ENCODE data around the gene DOCK2.

The DOCK2 gene

DNA sequence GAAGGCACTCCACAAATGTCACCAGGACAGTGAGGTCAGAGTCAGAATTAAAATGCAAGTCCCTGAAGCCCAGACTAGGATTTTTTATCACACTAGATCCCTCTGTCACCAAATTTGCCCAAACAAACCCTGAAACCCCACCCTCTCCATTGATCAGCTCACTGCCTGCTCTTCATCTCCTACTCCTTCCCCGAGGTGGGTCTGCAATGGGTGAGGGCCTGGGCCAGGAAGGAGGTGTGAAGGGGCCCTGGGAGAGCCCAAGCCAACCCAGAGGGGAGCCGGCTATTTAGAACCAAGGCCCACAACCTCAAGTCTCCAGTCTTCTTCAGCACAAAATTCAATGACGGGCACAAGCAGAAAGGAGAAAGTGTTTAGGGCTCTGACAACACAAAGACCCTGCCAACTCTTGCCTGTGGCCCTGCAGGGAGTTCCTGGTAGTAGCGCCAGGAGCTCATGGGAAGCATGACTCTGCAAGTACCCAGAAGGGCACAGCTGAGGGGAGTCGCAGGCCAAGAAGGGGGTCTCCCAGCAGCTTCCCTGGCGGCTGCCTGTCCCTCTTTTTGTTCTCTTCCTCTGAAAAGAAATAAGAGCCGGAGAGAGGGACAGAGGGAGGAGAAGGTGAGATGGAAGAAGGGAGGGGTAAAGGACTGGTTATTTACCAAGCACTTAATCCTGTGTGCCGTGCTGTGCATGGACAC is 474.2 kb downstream of the DOCK2 start:
- Histone ChIP-seq H3K27me3 (ENCODE audit: insufficient read depth, low read length, poor library complexity) (no peaks in the 10 kb centered on the region), H2AFZ (ENCODE audit: low read depth, low read length) (no peak overlapping the region), H3K36me3 (ENCODE audit: insufficient read depth, low read length) (no peaks in the 10 kb centered on the region), H3K9ac (ENCODE audit: low read depth, low read length) (no peak overlapping the region), H4K20me1 (ENCODE audit: insufficient read depth, low read length) (no peaks in the 10 kb centered on the region), H3K4me2 (ENCODE audit: insufficient read depth, low read length) (no peak overlapping the region), H3K4me3 (ENCODE audit: low read depth in 1 of 2, low read length in 2 of 2) (no peak overlapping the region), H3K27ac (ENCODE audit: low read length) (no peak overlapping the region), H3K9me3 (ENCODE audit: insufficient read depth, low read length, severe bottlenecking) (no peaks in the 10 kb centered on the region), H3K4me1 (ENCODE audit: insufficient read depth, low read length) (no peaks in the 10 kb centered on the region), H3K79me2 (ENCODE audit: insufficient read depth, low read length) (no peaks in the 10 kb centered on the region)
- DNase-seq (no peak), ATAC-seq (ENCODE audit: insufficient read depth, low read depth) (no peak)
- no peak for TF ChIP-seq EZH2 (IDR thresholded peaks at IDR 0.05; ENCODE audit: borderline replicate concordance, low read depth, low read length, severe bottlenecking)
- TF ChIP-seq, protein P1, sequence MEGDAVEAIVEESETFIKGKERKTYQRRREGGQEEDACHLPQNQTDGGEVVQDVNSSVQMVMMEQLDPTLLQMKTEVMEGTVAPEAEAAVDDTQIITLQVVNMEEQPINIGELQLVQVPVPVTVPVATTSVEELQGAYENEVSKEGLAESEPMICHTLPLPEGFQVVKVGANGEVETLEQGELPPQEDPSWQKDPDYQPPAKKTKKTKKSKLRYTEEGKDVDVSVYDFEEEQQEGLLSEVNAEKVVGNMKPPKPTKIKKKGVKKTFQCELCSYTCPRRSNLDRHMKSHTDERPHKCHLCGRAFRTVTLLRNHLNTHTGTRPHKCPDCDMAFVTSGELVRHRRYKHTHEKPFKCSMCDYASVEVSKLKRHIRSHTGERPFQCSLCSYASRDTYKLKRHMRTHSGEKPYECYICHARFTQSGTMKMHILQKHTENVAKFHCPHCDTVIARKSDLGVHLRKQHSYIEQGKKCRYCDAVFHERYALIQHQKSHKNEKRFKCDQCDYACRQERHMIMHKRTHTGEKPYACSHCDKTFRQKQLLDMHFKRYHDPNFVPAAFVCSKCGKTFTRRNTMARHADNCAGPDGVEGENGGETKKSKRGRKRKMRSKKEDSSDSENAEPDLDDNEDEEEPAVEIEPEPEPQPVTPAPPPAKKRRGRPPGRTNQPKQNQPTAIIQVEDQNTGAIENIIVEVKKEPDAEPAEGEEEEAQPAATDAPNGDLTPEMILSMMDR (IDR thresholded peaks at IDR 0.05; ENCODE audit: borderline replicate concordance, extremely low read depth, low read length, poor library complexity, severe bottlenecking) = no peak

DNA sequence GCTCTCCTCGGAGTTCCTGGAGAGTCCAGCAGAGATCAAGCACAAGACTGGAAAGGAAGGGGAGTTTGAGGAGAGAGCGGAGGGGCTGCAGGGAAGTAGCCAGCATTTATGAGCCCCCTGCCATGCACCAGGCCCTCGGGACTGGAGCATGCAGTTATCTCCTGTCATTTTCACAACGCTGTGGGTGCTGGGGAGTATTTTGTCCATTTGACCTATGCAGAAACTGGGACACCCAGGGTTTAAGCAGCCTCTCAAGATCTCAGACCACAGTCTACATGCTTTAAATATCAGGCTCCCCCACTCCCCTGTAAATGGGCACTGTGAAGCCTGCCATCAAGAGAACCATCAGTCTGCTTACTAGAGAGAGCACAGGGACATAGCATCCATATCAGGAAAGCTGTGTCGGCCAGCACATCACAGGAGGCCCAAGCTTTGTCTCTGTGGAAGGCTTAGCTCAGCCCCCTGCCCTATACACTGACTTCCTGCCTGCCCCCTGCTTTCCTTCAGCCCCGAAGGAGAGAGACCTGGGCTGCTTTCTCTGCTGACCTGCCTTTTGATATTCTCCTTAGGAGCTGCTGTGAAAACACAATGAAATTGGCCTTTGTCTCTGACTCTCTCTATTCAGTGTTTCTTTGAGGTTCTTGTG is 475.9 kb downstream of the DOCK2 start:
- Histone ChIP-seq H3K27ac (ENCODE audit: low read length) (no peak overlapping the region), H2AFZ (ENCODE audit: low read depth, low read length) (no peak overlapping the region), H3K27me3 (ENCODE audit: insufficient read depth, low read length, poor library complexity) (no peaks in the 10 kb centered on the region), H3K4me3 (ENCODE audit: low read depth in 1 of 2, low read length in 2 of 2) (no peak overlapping the region), H3K9me3 (ENCODE audit: insufficient read depth, low read length, severe bottlenecking) (no peaks in the 10 kb centered on the region), H3K9ac (ENCODE audit: low read depth, low read length) (no peak overlapping the region), H3K4me1 (ENCODE audit: insufficient read depth, low read length) (no peaks in the 10 kb centered on the region), H4K20me1 (ENCODE audit: insufficient read depth, low read length) (no peaks in the 10 kb centered on the region), H3K79me2 (ENCODE audit: insufficient read depth, low read length) (no peaks in the 10 kb centered on the region), H3K4me2 (ENCODE audit: insufficient read depth, low read length) (no peak overlapping the region), H3K36me3 (ENCODE audit: insufficient read depth, low read length) (no peaks in the 10 kb centered on the region)
- no peak for TF ChIP-seq EZH2 (IDR thresholded peaks at IDR 0.05; ENCODE audit: borderline replicate concordance, low read depth, low read length, severe bottlenecking)
- TF ChIP-seq, protein P1 (IDR thresholded peaks at IDR 0.05; ENCODE audit: borderline replicate concordance, extremely low read depth, low read length, poor library complexity, severe bottlenecking) = no peak
- ATAC-seq (ENCODE audit: insufficient read depth, low read depth) (no peak), DNase-seq (no peak)

DNA sequence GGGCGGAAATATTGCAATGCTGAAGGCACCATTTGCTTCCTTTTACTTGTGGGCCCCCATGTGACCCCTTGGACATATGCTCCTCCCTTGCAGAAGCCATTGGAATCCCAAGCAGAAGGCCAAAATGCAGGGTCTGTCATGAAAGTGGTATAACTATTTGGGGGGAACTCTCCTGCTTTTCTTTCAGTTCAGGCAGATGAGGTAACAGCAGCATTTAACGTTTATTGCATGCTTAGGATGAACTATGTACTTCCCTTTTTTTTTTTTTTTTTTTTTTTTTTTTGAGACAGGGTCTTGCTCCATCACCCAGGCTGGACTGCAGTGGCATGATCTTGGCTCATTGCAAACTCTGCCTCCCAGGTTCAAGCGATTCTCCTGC is 476.4 kb downstream of the DOCK2 start:
- ATAC-seq (ENCODE audit: insufficient read depth, low read depth) (no peak), DNase-seq (no peak)
- no peak overlapping the region for H3K4me2 ChIP-seq (ENCODE audit: insufficient read depth, low read length)
- H3K9ac ChIP-seq (ENCODE audit: low read depth, low read length) = no peak overlapping the region
- no peak overlapping the region for H3K27ac ChIP-seq (ENCODE audit: low read length)
- no peak overlapping the region for H3K4me3 ChIP-seq (ENCODE audit: low read depth in 1 of 2, low read length in 2 of 2)
- H3K4me1 ChIP-seq (ENCODE audit: insufficient read depth, low read length) = no peaks in the 10 kb centered on the region
- H4K20me1 ChIP-seq (ENCODE audit: insufficient read depth, low read length) = no peaks in the 10 kb centered on the region
- no peak for TF ChIP-seq EZH2 (IDR thresholded peaks at IDR 0.05; ENCODE audit: borderline replicate concordance, low read depth, low read length, severe bottlenecking)
- TF ChIP-seq, protein P1 (IDR thresholded peaks at IDR 0.05; ENCODE audit: borderline replicate concordance, extremely low read depth, low read length, poor library complexity, severe bottlenecking) = no peak
- no peaks in the 10 kb centered on the region for H3K79me2 ChIP-seq (ENCODE audit: insufficient read depth, low read length)
- H2AFZ ChIP-seq (ENCODE audit: low read depth, low read length) = no peak overlapping the region
- no peaks in the 10 kb centered on the region for H3K9me3 ChIP-seq (ENCODE audit: insufficient read depth, low read length, severe bottlenecking)
- H3K27me3 ChIP-seq (ENCODE audit: insufficient read depth, low read length, poor library complexity) = no peaks in the 10 kb centered on the region
- H3K36me3 ChIP-seq (ENCODE audit: insufficient read depth, low read length) = no peaks in the 10 kb centered on the region
